Activated T-helper 1 cell treated with anti-CD3 and anti-CD28 coated beads, Interleukin-2, amount 50 U/mL, for 16 hours (primary cell): ENCODE results near the gene FNBP1.
"Not testable (repeated sequence)": the region's sequence is repeated elsewhere in the genome, so short reads cannot be mapped to it uniquely, and the experiment has no call there.

Experiments used
- DNase-seq, 2 donors: peaks; one replicate each; pipeline ENCODE4 v3.0.0-alpha.2; 2020; ENCODE audit warnings: low read depth in 1 of 2, low spot score in 1 of 2

FNBP1 gene

DNA sequence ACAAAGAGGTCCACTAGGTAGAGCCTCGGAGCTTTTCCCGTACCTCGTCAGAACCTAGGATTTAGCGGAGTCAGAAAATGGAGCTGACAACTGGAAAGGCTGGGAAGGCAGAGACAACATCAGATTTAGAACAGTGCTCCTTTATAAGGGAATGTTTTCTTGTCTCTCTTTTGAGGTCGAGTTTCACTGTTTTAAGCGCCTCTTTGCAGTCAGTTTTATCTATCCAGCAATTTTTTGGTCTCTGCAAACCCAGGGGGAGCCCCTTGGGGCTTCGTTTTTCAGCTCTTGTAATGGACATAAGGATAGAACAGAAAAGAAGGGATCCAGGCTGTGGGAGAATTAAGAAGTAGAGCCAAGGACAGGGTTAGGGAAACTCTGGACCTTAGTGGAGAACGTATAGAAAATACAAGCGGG, 80.5 kb downstream of the FNBP1 start:
- no peak for DNase-seq

DNA sequence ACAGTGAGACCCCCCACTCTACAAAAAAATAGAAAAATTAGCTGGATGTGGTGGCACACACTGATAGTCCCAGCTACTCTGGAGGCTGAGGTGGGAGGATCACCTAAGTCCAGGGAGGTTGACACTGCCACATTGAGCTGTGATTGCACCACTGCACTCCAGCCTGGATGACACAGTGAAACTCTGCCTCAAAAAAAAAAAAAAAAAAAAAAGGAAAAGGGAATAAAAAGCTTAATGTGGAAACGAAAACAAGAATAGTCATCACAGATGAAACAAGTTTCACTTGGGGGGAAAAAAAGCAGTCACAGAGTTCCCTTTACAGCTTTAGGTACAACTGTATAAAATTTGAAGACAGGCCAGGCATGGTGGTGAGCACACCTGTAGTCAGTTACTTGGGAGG, 84.2 kb downstream of the FNBP1 start:
- no peak for DNase-seq

DNA sequence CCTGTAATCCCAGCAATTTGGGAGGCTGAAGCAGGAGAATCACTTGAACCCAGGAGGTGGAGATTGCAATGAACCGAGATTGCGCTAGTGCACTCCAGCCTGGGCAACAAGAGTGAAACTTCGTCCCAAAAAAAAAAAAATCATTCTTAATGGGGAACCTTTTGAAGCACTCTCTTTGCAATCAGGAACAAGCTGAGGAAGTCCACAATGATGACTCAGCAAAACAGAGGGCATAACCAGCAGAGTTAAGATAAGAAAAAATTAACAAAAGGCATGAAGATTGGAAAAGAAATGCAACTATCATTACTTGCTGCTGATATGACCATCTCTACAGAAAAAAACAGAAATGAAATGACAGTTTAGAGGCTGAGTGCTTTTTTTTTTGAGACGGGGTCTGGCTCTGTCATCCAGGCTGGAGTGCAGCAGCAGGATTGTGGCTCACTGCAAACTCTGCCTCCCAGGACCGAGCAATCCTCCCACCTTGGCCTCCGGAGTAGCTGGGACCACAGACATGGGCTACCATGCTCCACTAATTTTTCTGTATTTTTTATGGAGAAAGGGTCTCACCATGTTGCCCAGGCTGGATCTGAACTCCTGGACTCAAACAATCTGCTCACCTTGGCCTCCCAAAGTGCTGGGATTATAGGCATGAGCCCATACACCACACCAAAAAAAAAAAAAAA, 88.0 kb downstream of the FNBP1 start:
- no peak for DNase-seq

DNA sequence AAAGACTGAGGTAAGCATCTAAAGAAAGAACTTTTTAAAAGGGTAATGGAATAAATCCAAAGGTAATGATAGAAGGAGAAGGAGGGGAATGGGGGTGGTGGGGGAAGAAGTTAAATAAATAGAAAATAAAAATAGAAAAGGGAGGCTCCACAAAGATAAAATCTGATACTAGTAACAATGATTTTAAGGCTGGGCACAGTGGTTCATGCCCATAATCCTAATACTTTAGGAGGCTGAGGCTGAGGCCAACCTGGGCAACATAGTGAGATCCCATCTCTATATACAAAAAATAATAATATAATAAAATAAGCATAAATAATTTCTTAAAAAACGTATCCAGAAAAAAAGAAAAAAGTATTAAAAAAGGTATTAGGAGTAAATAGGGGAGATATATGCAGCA, 89.3 kb downstream of the FNBP1 start:
- no peak for DNase-seq

DNA sequence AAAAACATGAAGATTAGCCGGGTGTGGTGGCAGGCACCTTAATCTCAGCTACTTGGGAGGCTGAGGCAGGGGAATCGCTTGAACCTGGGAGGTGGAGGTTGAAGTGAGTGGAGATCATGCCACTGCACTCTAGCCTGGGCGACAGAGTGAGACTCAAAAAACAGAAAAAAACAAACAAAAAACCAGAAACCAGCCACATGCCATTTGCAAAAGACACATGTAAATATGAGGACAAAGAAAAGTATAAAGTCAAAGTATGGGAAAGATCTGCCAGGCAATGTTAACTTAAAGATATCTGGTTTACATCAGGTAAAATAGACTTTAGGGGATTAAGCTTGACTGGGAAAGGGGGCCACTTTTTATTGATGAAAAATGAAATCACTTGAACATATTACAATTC, 90.7 kb downstream of the FNBP1 start:
- no peak for DNase-seq

DNA sequence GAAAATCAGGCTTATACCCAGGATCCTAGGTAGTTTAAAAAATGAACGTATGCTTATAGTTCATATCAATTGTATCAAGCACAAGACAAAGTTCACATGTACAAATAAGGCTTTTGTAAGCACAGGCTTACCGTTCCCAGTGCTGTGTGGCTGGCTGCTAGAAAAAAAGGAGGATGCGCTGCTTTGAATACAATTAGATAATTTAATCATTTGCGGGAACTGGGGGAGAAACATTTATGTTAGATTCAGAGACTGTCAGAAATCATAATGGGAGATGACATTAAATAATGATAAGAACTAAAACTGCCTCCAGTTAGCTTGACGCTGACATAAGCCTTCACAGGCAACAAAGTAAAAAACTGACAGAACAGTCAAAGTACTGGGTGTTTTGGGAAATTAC, 93.2 kb downstream of the FNBP1 start:
- no peak for DNase-seq

DNA sequence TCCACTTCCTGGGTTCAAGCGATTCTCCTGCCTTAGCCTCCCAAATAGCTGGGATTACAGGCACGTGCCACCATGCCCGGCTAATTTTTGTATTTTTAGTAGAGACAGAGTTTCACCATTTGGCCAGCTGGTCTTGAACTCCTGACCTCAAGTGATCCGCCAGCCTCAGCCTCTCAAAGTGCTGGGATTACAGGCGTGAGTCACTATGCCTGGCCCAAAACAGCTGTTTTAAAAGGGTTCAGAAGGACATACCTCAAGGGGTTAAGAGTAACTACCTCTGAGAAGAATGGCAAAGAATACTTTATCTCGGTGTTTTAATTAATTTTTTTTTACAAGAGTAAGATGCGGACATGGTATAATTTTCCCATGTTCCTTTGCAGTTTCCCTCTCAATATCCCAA, 94.4 kb downstream of the FNBP1 start:
- DNase-seq = not testable (repeated sequence)

DNA sequence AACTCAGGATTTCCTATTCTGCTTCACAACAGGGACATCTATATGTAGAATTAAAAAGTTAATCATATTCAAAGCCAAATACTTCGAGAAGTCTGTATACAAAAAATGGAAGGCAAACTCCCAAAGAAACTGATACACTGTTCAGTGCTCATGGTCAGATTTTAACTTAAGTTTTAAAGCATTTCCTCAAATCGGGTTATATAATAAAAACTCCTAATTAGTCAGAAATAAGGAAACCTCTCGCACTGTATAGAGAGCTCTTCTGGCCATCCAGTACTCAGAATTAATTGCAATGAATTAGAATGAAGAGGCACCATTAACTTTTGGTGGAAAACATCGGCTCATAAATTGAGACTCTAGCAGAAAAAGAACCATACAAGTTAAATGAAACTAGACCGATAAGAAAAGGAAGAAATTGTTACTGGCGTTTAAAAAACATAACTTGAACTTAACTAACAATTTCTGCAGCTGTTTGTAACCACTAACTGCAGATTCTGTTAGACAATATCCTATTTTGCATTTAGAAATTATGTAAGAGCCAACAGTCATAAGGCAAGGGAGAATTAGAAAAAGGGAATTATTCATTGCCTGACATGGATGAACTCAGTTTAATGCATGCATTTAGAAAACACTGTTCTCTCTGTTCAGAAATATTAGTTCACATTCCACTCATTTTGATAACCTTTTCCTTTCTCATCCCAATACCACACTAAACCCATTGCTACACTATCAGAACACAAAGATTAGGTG, 96.6 kb downstream of the FNBP1 start:
- no peak for DNase-seq

DNA sequence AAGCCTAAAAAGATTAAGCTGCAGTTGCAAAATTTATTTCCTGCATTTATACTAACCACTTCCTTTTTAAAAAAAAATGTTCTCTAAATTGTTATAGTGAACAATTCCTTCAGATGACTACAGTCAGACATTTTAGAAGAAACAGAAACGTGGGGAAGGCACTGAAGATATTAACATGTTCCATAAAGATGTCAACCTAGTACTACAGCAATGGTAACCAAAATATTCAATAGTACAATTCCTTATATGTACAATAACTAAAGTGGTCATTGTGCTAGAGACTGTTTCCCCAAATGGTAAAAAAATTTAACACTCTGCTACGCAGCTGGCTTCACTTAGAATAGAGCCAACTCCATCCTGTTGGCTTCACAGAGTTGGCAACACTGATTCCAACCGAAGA, 97.7 kb downstream of the FNBP1 start:
- no peak for DNase-seq

DNA sequence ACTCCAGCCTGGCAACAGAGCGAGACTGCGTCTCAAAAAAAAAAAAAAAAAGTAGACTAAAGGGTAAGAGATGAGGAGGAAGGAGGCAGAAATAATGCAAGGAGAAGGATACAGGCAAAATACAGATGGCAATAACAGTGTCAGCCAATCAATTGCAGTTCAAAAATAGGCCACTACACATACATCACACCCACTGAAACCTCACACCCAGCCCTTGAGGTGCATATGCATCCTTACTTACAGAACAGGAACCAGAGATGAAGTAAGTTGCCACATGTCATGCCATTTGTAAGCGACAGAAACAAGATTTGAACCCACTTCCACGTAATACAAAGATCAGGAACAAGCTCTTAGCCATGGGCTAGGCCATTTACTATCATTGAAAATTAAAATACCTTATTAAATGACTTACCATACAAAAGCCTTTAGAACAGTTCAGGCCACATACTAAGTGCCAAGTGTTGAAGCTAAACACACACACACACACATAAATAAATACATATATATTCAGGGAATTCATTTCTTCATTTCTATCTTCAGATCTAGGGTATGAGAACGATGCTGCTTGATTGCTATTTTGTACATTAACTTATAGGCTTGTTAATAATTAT, 98.4 kb downstream of the FNBP1 start:
- DNase-seq = peak in 1 of 2 donors; percentile 15

DNA sequence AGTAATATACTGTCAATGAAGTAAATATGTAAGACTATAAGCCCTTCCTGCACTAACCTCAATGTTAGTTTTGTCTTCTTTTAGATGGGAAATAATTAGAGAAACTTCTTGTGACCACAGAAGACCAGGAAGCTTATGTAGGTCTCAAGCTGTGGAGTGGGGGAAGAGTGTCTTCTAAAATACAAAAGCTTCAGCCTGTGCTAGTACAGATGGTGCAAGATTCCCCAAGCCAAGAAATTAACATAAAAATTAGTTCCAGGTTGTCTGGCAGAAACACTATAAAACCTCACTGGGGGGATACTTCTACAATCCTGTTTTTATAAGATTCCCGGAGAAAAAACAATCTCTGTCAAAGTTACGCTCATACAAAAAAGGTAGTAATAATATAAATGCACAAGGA, 103.6 kb downstream of the FNBP1 start:
- DNase-seq = no peak

DNA sequence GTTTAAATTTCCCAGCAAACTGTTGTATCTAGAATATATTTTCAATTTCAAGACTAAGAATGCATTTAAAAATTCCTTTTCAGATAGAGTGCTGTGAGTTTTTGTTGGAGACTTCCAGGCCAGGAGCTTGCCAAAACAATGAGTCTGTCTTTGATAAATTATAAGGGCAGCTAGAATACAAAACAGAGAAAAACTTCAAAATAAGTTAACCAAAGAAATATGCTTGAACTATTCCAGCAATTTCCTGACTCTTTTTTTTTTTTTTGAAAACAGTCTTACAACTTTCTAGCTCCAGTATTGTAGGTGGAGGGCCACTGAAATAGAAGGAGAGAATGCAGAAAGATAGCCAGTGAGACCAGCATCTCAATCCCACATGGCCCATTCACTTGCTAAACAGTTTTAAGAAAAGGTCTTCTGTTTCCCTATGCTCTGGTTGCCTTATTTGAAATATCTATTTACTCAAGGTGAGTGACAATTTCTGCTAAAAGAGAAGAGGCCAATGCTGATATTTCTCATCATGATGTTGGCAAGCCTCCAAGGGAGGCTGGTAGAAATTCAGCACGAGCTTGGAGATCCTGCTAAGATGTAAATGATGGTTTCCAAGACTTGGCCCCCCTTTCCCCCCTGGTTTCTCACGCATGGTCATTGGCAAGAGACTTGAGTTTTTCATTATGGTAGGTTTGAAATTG, 104.6 kb downstream of the FNBP1 start:
- no peak for DNase-seq

DNA sequence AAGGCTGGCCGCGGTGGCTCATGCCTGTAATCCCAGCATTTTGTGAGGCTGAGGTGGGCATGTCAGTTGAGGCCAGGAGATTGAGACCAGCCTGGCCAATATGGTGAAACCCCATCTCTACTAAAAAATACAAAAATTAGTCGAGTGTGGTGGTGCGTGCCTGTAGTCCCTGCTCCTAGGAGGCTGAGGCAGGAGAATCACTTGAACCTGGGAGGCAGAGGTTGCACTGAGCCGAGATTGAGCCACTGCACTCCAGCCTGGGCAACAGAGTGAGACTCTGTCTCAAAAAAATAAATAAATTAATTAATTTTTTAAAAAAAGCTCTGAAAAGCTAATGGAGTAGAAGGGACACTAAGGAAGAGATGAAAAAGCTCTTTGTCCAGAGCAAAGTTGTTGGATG, 105.1 kb downstream of the FNBP1 start:
- not testable (repeated sequence) for DNase-seq

DNA sequence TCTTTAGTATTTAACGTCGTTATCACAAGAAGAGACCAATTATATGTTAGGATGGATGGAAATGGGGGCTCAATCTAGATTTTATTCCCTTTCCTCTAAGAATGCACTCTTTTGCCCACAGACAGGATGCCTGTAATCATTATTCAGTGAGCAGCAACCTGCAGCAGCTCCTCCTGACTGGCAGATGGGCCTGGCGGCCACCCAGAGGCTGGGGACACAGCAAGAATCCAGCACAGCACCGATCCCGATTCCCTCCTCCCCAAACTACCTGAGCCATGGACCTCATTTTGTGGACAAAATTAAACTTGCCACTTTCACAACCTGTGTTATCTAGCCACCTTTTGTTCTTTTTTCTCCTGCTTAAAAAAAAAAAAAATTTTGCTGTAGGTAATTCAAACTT, 106.8 kb downstream of the FNBP1 start:
- DNase-seq = no peak

DNA sequence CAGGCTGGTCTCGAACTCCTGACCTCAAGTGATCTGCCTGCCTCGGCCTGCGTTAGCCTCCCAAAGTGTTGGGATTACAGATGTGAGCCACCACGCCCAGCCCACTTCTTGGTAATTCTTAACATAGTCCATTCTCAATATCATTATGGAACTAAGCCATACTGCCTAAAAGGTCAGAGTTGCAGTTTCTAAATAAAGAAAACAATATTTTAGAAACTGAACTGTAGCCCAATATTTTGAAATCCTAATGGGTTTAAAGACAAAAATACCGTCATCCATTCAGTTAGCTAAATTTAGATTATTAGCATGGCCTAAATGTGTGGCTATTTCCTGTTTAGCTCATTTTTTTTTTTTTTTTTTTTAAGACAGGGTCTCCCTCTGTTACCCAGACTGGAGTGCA, 108.2 kb downstream of the FNBP1 start:
- no peak for DNase-seq

DNA sequence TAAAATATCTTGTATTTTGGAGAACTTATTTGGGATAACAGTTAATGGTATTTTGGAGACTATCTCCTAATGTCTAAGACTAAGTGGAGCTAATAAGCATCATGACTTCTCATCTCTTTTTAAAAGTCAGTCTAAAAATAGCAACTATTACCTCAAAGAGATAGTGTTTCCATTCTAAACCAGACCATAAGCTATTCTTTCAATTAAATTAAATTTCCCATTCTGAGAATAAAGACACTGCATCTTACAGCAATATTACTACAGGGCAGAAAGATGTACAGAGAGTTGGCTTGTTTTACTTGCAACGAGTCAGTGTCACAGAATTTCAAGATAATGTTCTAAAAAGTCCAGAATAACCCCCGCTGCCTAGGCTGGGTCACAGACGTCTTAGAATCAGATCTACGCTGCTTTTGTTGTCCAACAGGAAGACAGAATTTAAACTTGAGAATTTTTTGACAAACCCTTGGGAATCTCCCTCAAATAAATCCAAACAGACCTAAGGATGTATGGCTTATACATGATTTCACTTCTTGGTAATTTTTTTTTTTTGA, 108.9 kb downstream of the FNBP1 start:
- no peak for DNase-seq

DNA sequence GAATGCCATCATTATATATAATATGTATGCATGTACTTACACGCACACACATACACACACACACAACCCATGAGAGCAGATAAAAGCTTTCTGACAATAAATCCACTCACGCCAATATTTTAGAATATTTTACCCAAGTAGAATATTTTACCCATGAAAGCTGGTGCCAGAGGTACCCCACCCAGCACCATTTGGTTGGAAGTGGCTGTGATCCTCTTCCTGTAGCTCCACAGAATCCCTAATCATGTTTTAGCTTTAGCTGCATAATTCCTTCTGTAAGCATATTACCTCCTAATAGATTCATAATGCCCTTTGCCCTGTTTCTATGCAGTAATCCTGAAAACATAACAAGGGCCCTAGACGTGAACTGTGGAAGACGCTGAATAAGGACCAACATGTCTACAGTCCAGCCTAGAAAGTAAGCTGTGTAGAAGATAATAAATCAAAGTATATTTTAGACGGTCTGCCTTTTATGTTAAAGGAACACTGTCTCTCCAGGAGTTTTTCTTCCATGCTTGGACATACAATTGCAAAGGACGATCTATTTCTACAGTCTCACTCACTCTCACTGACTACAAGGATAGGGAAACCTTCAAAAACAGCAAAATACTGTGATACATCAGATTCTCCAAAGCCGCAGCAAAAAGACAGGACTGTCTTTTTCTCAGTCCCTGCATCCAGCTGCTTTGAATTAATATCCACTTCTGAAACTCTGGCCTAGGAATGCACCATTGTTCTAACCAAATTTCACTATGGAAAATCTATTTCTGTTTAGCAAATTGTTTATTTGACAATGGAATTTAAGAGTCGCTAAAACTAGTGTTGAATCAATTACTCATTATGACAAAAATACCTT, 109.6 kb downstream of the FNBP1 start:
- no peak for DNase-seq

DNA sequence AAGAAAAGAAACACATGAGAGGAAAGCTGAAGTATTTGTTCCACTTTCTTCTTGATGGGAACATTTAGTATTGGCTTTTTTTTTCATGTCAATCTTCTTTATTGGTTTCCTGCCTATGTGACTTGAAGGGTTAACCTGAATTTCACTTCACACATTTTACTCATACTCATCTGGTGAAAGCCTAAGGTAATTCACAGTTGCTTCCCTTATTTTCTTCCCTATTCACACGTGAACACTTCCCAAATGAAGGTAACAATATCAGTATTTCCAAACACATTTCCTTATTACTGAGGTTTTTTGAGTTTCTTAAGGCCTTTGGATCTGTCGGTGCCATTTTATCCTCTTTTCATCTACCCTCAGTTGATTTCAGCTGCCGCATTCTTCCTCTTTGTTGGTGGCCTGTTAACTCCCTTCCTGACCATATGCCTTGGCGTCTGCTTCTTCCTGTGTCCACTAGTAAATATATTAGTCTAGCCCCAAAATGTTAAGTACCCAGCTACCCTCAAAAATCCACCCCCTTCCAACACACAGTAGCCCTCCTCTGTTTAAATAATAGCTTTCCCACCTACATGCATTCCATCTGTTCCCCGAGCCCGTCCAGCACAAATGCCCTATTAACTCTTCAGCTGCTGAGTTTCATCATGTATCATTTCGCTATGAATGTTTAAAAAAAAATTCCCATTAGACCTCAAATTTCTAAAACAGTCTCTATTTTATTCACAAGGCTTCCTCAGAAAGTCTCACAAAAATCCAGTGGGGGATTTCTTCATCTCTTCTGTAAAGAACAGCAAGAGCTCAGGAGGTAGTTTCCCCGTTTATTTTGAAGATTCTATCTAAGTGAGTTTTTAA, 110.5 kb downstream of the FNBP1 start:
- DNase-seq = no peak

DNA sequence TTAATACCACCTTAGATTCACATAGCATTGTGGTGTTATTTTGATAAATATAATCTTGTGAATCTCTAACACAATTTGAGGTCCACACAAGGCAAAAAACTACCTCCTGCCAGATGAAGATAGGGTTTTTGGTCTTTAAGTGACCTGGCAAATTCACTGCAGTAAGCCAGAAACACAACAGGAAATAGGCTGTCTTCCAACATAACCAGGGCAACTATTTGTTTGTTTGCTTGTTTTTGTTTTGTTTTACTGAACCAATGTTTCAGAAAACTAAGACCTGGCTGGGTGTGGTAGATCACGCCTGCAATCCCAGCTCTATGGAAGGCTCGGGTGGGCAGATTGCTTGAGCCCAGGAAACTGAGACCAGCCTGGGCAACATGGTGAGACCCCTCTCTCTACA, 112.2 kb downstream of the FNBP1 start:
- no peak for DNase-seq
